WTC11 (cell line): ENCODE measurements around the gene ARCN1. TPM values are rescaled to one million over a fixed set of nuclear protein-coding genes. Genes with fewer than 3 reads are reported as not detected.

Experiments used
- ATAC-seq: fragments of 200-7000 bp; cut with Tn5 transposase; 2 replicates; pipeline ENCODE4 v1.10.0; 2021; ENCODE audit warnings: mild to moderate bottlenecking, moderate library complexity
- CTCF ChIA-PET: fragments of 300-600 bp; sonication (Branson Sonifier 250); formaldehyde crosslinking; loops from one replicate; lab custom pipeline; 2021; ENCODE audit warnings: antibody characterized with exemption; lab: Charles Lee
- POLR2A ChIA-PET: fragments of 350-600 bp; sonication (Branson Sonifier 250); formaldehyde crosslinking; loops from one replicate; lab custom pipeline; 2021; ENCODE audit warnings: antibody characterized with exemption; lab: Charles Lee
- DNase-seq: peaks from one replicate; pipeline ENCODE4 v3.0.0; 2021; ENCODE audit warnings: low spot score
- H3K27ac Mint-ChIP-seq: 2 replicates; pipeline ENCODE4 v1.8.0; 2021; ENCODE audit warnings: mixed read lengths
- H3K27me3 Mint-ChIP-seq: 2 replicates; pipeline ENCODE4 v1.8.0; 2021; ENCODE audit warnings: low read depth, mild to moderate bottlenecking, moderate library complexity, mixed read lengths
- H3K36me3 Mint-ChIP-seq: 2 replicates; pipeline ENCODE4 v1.8.0; 2021; ENCODE audit warnings: mixed read lengths
- H3K4me1 Mint-ChIP-seq: 2 replicates; pipeline ENCODE4 v1.8.0; 2022; ENCODE audit warnings: mixed read lengths
- H3K4me3 Mint-ChIP-seq: 2 replicates; pipeline ENCODE4 v1.8.0; 2021; ENCODE audit warnings: mild to moderate bottlenecking, moderate library complexity, mixed read lengths
- H3K9me3 Mint-ChIP-seq: 2 replicates; pipeline ENCODE4 v1.8.0; 2021; ENCODE audit warnings: mixed read lengths
- AFF4 ChIP-seq: sonication (generic); formaldehyde crosslinking; IDR thresholded peaks from 2 replicates; pipeline ENCODE4 v1.8.1; 2023; ENCODE audit warnings: mild to moderate bottlenecking, missing genetic modification reagents, borderline replicate concordance
- ATF1 ChIP-seq: sonication (generic); formaldehyde crosslinking; IDR thresholded peaks from 2 replicates; pipeline ENCODE4 v1.8.1; 2023; ENCODE audit warnings: mild to moderate bottlenecking, moderate library complexity, missing genetic modification reagents
- CREB1 ChIP-seq: sonication (generic); formaldehyde crosslinking; IDR thresholded peaks from 2 replicates; pipeline ENCODE4 v1.8.0; 2023; ENCODE audit warnings: mild to moderate bottlenecking, missing genetic modification reagents
- E2F4 ChIP-seq: sonication (generic); formaldehyde crosslinking; IDR thresholded peaks from 2 replicates; pipeline ENCODE4 v1.8.1; 2022; ENCODE audit warnings: low read depth, mild to moderate bottlenecking, moderate library complexity, missing genetic modification reagents, borderline replicate concordance
- IRF2 ChIP-seq: sonication (generic); formaldehyde crosslinking; IDR thresholded peaks from 2 replicates; pipeline ENCODE4 v1.8.0; 2022; ENCODE audit warnings: low read depth, missing genetic modification reagents, borderline replicate concordance
- JAZF1 ChIP-seq: fragments of 250-450 bp; sonication (Bioruptor Pico); IDR thresholded peaks from 2 replicates; pipeline ENCODE4 v1.9.0; 2021; ENCODE audit warnings: moderate library complexity, mild to moderate bottlenecking, inconsistent platforms
- SMAD3 ChIP-seq: sonication (generic); formaldehyde crosslinking; IDR thresholded peaks from 2 replicates; pipeline ENCODE4 v1.8.0; 2022; ENCODE audit warnings: missing genetic modification reagents, mild to moderate bottlenecking, borderline replicate concordance
- ZBTB21 ChIP-seq: sonication (generic); formaldehyde crosslinking; IDR thresholded peaks from 2 replicates; pipeline ENCODE4 v1.8.1; 2023; ENCODE audit warnings: mild to moderate bottlenecking, missing genetic modification reagents, borderline replicate concordance
- ZNF121 ChIP-seq: sonication (generic); formaldehyde crosslinking; IDR thresholded peaks from 2 replicates; pipeline ENCODE4 v1.8.0; 2023; ENCODE audit warnings: missing genetic modification reagents
- ZNF232 ChIP-seq: sonication (generic); formaldehyde crosslinking; IDR thresholded peaks from 2 replicates; pipeline ENCODE4 v1.8.0; 2022; ENCODE audit warnings: mild to moderate bottlenecking, missing genetic modification reagents
- ZNF671 ChIP-seq: fragments of 250-450 bp; sonication (Bioruptor Pico); IDR thresholded peaks from 2 replicates; pipeline ENCODE4 v1.8.0; 2021; ENCODE audit warnings: mild to moderate bottlenecking
- total RNA-seq: library from RNA; stranded (reverse); gene quantifications from 3 replicates; pipeline ENCODE4 v1.2.3, GENCODE V29; 2021
- TF ChIP-seq, protein P1 (sequence below): sonication (generic); formaldehyde crosslinking; IDR thresholded peaks from 2 replicates; pipeline ENCODE4 v1.8.1; 2023; ENCODE audit warnings: mild to moderate bottlenecking, missing genetic modification reagents
- TF ChIP-seq, protein P2 (sequence below): sonication (generic); formaldehyde crosslinking; IDR thresholded peaks from 2 replicates; pipeline ENCODE4 v1.8.1; 2022; ENCODE audit warnings: mild to moderate bottlenecking, moderate library complexity, missing genetic modification reagents
- TF ChIP-seq, protein P3 (sequence below): sonication (generic); formaldehyde crosslinking; IDR thresholded peaks from 2 replicates; pipeline ENCODE4 v1.8.1; 2022; ENCODE audit warnings: mild to moderate bottlenecking, missing genetic modification reagents, moderate library complexity, borderline replicate concordance

Gene ARCN1
- total RNA-seq, 1 experiment from 2014 or later: 154 TPM

DNA sequence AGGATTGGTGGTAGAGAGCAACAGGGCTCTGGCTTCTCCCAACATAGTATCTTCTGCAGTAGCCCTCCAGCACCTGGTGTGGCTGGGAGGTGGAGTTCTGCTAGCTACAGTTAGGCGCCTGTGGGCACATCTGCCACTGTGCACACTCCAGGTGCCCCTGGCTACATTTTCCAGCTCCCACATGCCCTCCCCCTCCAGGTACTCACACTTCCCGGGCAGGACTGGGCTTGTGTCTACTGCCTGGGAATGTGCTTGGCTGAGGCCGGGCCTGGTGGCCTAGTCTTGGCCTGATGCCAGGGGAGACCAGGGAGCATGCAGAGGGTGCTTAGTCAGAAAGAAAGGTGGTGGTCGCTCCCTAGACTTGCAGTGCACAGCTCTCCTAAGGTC, 51.1 kb downstream of the ARCN1 start (continued):
- TF ChIP-seq, protein P1, sequence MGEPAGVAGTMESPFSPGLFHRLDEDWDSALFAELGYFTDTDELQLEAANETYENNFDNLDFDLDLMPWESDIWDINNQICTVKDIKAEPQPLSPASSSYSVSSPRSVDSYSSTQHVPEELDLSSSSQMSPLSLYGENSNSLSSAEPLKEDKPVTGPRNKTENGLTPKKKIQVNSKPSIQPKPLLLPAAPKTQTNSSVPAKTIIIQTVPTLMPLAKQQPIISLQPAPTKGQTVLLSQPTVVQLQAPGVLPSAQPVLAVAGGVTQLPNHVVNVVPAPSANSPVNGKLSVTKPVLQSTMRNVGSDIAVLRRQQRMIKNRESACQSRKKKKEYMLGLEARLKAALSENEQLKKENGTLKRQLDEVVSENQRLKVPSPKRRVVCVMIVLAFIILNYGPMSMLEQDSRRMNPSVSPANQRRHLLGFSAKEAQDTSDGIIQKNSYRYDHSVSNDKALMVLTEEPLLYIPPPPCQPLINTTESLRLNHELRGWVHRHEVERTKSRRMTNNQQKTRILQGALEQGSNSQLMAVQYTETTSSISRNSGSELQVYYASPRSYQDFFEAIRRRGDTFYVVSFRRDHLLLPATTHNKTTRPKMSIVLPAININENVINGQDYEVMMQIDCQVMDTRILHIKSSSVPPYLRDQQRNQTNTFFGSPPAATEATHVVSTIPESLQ: no peak
- no peak for TF ChIP-seq SMAD3 (CRISPR knock-in tag)

DNA sequence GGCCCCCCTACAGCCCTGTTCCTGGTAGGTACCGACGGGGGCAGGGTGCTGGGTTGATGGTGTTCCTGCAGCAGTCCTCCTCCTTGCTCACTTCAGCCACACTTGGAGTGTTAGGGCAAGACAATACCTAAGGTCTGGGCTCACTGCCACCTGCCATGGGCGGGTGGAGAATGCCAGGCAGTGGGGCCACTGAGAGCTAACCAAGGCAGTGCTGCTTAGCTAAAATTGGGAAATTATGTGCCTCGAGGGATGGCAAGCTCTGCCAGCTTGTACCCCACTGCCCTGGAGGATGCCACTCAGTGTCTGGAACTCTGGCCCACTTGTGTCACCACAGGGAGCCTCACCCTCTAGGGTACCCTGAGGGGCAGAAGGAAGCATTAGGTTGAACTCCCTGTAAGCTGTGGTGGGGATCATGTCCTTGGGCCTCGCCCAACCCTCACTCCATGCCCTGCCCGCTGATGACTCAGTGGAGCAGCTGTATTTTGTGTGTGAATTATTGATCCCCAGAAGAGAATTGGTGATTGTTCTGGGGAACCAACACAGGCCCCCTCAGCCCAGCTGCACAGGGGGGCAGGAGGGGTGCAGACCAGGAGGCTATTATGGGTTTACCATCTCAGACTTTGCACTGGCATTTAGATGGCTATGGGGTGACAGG, 53.0 kb downstream of the ARCN1 start:
- Mint-ChIP-seq H3K9me3 (no peaks in the 10 kb centered on the region), H3K4me3 (no peak overlapping the region), H3K36me3 (peaks cover 10% of the 10 kb centered on the region), H3K27ac (no peak overlapping the region), H3K27me3 (no peaks in the 10 kb centered on the region), H3K4me1 (peaks cover 34% of the 10 kb centered on the region)
- no peak for DNase-seq
- CTCF ChIA-PET: interaction anchor here (0.7 to 3.7 kb wide), 4 partner anchors 10 to 427 kb away, joined by 6 to 31 read pairs (median 14); no protein-coding TSS in a partner anchor
- POLR2A ChIA-PET: interaction anchor here (0.6 to 1.5 kb wide), 3 partner anchors 10 to 17 kb away, joined by 3 to 8 read pairs (median 4); no protein-coding TSS in a partner anchor
- ATAC-seq: no peak
- TF ChIP-seq ATF1 (CRISPR knock-in tag) (no peak), ZNF232 (CRISPR knock-in tag) (no peak), ZNF671 (CRISPR knock-in tag) (no peak), JAZF1 (CRISPR knock-in tag) (no peak), E2F4 (CRISPR knock-in tag) (no peak), IRF2 (no peak), AFF4 (no peak)
- TF ChIP-seq, protein P2, sequence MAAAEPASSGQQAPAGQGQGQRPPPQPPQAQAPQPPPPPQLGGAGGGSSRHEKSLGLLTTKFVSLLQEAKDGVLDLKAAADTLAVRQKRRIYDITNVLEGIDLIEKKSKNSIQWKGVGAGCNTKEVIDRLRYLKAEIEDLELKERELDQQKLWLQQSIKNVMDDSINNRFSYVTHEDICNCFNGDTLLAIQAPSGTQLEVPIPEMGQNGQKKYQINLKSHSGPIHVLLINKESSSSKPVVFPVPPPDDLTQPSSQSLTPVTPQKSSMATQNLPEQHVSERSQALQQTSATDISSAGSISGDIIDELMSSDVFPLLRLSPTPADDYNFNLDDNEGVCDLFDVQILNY (CRISPR knock-in tag): no peak
- TF ChIP-seq, protein P3, sequence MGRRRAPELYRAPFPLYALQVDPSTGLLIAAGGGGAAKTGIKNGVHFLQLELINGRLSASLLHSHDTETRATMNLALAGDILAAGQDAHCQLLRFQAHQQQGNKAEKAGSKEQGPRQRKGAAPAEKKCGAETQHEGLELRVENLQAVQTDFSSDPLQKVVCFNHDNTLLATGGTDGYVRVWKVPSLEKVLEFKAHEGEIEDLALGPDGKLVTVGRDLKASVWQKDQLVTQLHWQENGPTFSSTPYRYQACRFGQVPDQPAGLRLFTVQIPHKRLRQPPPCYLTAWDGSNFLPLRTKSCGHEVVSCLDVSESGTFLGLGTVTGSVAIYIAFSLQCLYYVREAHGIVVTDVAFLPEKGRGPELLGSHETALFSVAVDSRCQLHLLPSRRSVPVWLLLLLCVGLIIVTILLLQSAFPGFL (CRISPR knock-in tag): no peak

DNA sequence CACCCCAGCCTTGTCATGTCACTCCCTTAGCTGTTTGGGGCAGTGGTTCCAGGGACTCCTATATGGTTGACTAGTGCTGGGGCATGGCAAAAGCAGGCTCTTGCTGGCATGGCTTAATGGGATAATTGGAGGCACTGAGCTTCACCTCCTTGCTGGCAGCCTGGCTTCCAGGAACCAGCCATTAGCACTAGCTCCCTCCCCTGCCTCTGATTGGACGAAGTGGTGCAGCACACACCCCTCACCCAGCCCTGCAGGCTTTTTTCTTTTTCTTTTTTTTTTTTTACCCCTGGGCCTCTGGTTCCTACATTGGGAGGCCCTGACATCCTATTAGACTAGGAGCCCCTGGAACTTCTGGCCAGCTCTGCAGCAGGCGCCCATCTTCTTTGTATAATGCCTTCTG, 53.8 kb downstream of the ARCN1 start:
- H3K36me3 Mint-ChIP-seq: peaks cover 10% of the 10 kb centered on the region
- no peak for TF ChIP-seq ZNF671 (CRISPR knock-in tag)
- no peak for TF ChIP-seq CREB1 (CRISPR knock-in tag)
- TF ChIP-seq ZBTB21 (CRISPR knock-in tag): no peak
- peak; percentile 72; the same call in 1 of the 2 replicates for TF ChIP-seq ZNF121 (CRISPR knock-in tag)
- TF ChIP-seq, all 79 proteins: peak for 1
- no peak for DNase-seq
- H3K27ac Mint-ChIP-seq: no peak overlapping the region
- H3K4me3 Mint-ChIP-seq: no peak overlapping the region
- no peaks in the 10 kb centered on the region for H3K9me3 Mint-ChIP-seq
- ATAC-seq: peak; percentile 36
- H3K27me3 Mint-ChIP-seq: no peaks in the 10 kb centered on the region
- ChIA-PET POLR2A (interaction anchor here (0.6 to 1.4 kb wide), 2 partner anchors 9 to 341 kb away, joined by 5 to 8 read pairs; no protein-coding TSS in a partner anchor), CTCF (interaction anchor here (1.7 to 3.7 kb wide), 3 partner anchors 9 to 33 kb away, joined by 13 to 31 read pairs (median 16); no protein-coding TSS in a partner anchor)
- peaks cover 27% of the 10 kb centered on the region for H3K4me1 Mint-ChIP-seq
